ENCODE results near the gene THRB.

Gene THRB

DNA sequence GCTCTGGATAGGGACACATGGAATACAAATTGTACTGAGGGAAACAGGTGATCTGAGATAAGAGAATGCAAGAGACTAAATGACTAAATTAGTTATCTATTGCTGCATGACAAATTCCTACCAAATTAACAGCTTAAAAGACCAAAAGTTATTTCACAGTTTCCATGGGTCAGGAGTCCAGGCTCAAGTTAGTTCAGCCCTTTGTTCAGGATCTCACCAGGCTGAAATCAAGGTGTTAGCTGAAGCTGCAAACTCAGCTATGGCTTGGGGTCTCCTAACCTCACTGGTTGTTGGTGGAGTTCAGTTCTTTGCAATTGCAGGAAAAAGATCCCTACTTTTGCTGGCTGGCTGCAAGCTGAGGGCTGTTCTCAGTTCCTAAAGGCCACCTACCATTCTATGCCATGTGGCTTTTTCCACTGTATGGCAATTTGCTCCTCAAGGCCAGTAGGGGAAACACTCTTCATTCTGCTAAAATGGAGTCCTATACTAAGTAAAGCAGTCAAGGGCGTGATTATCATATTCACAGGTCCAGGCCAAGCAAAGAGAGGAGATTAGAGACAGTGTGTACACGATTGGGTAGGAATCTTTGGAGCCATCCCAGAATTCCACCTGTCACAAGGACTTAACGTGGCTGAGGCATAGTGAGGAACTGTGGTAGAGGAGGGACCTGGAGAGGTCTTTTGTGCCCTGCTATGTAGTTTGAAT is 53.7 kb downstream of the THRB start:
- Histone ChIP-seq H3K27ac (no peak overlapping the region), H3K9me3 (ENCODE audit: low read depth, low read length) (no peaks in the 10 kb centered on the region), H3K9ac (ENCODE audit: insufficient read length) (no peak overlapping the region), H3K36me3 (ENCODE audit: insufficient read depth, low read length) (no peaks in the 10 kb centered on the region), H3K4me3 (no peak overlapping the region)
- DNase-seq (ENCODE audit: low read depth, low spot score), result no peak
- TF ChIP-seq POLR2AphosphoS5 (IDR thresholded peaks at IDR 0.05; ENCODE audit: borderline replicate concordance, low read depth, low read length) (no peak), EZH2 (IDR thresholded peaks at IDR 0.05) (no peak), FOXP2 (optimal IDR thresholded peaks at IDR 0.05; ENCODE audit: control extremely low read depth, extremely low read length, insufficient read depth) (no peak)

GRCh38 chr3:24439021-24439420 is 55.6 kb downstream of the THRB start:
- Histone ChIP-seq H3K9ac (ENCODE audit: insufficient read length) (no peak overlapping the region), H3K4me3 (no peak overlapping the region), H3K9me3 (ENCODE audit: low read depth, low read length) (no peaks in the 10 kb centered on the region), H3K36me3 (ENCODE audit: insufficient read depth, low read length) (no peaks in the 10 kb centered on the region), H3K27ac (no peak overlapping the region)
- TF ChIP-seq FOXP2 (optimal IDR thresholded peaks at IDR 0.05; ENCODE audit: control extremely low read depth, extremely low read length, insufficient read depth) (no peak), EZH2 (IDR thresholded peaks at IDR 0.05) (no peak), POLR2AphosphoS5 (IDR thresholded peaks at IDR 0.05; ENCODE audit: borderline replicate concordance, low read depth, low read length) (no peak)
- no peak for DNase-seq (ENCODE audit: low read depth, low spot score)

- no peak for DNase-seq (ENCODE audit: low read depth, low spot score)
- no peak for TF ChIP-seq POLR2AphosphoS5 (IDR thresholded peaks at IDR 0.05; ENCODE audit: borderline replicate concordance, low read depth, low read length)
- Histone ChIP-seq H3K9me3 (ENCODE audit: low read depth, low read length) (no peaks in the 10 kb centered on the region), H3K27ac (no peak overlapping the region), H3K9ac (ENCODE audit: insufficient read length) (no peak overlapping the region), H3K4me3 (no peak overlapping the region), H3K36me3 (ENCODE audit: insufficient read depth, low read length) (no peaks in the 10 kb centered on the region)
Measured at GRCh38 chr3:24437326-24437725, 57.3 kb downstream of the THRB start.

DNA sequence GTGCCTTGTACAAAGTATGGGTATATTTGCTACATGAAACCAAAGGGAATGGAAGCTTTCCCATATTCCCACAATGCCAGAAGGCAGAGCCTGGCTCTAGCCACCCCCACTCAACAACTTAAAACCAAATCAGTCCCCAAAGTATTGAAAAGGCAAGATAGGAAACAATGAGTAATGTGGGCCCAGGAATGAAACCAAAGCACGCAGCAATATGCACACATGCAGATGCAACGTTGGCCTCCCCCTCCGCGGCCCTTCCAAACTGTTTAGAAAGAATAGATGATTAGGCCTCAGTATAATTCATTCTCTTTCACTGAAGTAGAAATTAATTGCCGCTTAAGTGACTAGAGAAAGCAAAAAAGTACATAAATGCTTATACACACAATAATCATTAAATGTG is 59.1 kb downstream of the THRB start:
- Histone ChIP-seq H3K9me3 (ENCODE audit: low read depth, low read length) (no peaks in the 10 kb centered on the region), H3K4me3 (no peak overlapping the region), H3K36me3 (ENCODE audit: insufficient read depth, low read length) (no peaks in the 10 kb centered on the region), H3K27ac (no peak overlapping the region), H3K9ac (ENCODE audit: insufficient read length) (no peak overlapping the region)
- no peak for DNase-seq (ENCODE audit: low read depth, low spot score)
- TF ChIP-seq FOXP2 (optimal IDR thresholded peaks at IDR 0.05; ENCODE audit: control extremely low read depth, extremely low read length, insufficient read depth) (no peak), POLR2AphosphoS5 (IDR thresholded peaks at IDR 0.05; ENCODE audit: borderline replicate concordance, low read depth, low read length) (no peak), EZH2 (IDR thresholded peaks at IDR 0.05) (no peak)

- Histone ChIP-seq H3K4me3 (no peak overlapping the region), H3K36me3 (ENCODE audit: insufficient read depth, low read length) (no peaks in the 10 kb centered on the region), H3K9ac (ENCODE audit: insufficient read length) (no peak overlapping the region), H3K9me3 (ENCODE audit: low read depth, low read length) (no peaks in the 10 kb centered on the region), H3K27ac (no peak overlapping the region)
- DNase-seq (ENCODE audit: low read depth, low spot score), result no peak
- no peak for TF ChIP-seq FOXP2 (optimal IDR thresholded peaks at IDR 0.05; ENCODE audit: control extremely low read depth, extremely low read length, insufficient read depth)
Measured at GRCh38 chr3:24434651-24435050, 60.0 kb downstream of the THRB start.

DNA sequence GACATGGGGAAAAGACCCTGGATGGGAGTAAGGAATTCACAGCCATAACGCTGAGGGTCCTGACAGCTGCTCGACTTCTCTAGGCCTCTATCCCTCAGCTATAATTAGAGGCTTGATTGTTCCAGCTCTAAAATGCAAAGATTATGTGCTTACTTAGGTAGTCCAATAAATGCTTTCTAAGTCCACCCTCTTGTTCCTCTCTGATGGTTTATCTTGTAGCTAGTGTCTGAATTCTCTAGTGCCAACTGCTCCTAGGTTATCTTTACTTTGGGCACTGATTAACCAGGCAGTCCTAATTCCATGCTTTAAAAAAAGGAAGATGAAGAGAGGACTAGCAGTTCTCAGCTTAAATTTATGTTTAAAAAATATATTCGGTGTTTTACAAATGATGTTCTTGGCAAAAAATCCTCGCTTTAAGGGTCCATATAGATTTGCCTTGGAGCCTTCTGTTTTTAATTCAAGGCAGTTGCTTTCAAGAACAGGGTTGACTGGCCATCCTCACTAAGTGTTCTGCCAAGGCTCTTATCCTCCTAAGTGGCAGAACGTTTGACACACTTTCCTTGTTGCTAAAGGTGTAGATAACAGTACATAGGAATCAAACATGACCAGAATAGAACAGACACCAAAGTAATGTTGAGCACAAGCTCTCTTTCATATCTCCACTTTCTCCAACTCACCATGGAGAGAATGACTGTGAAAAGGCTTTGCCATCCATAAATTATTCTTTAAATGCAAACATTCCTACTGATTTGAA is 60.6 kb downstream of the THRB start:
- H3K9ac ChIP-seq (ENCODE audit: insufficient read length), result no peak overlapping the region
- no peaks in the 10 kb centered on the region for H3K9me3 ChIP-seq (ENCODE audit: low read depth, low read length)
- no peak for DNase-seq (ENCODE audit: low read depth, low spot score)
- no peak for TF ChIP-seq EZH2 (IDR thresholded peaks at IDR 0.05)
- TF ChIP-seq FOXP2 (optimal IDR thresholded peaks at IDR 0.05; ENCODE audit: control extremely low read depth, extremely low read length, insufficient read depth), result no peak
- TF ChIP-seq POLR2AphosphoS5 (IDR thresholded peaks at IDR 0.05; ENCODE audit: borderline replicate concordance, low read depth, low read length), result no peak
- no peak overlapping the region for H3K4me3 ChIP-seq
- no peaks in the 10 kb centered on the region for H3K36me3 ChIP-seq (ENCODE audit: insufficient read depth, low read length)
- no peak overlapping the region for H3K27ac ChIP-seq

- Histone ChIP-seq H3K36me3 (ENCODE audit: insufficient read depth, low read length) (no peaks in the 10 kb centered on the region), H3K9me3 (ENCODE audit: low read depth, low read length) (no peaks in the 10 kb centered on the region), H3K9ac (ENCODE audit: insufficient read length) (no peak overlapping the region), H3K4me3 (no peak overlapping the region), H3K27ac (no peak overlapping the region)
- no peak for DNase-seq (ENCODE audit: low read depth, low spot score)
- TF ChIP-seq FOXP2 (optimal IDR thresholded peaks at IDR 0.05; ENCODE audit: control extremely low read depth, extremely low read length, insufficient read depth) (no peak), POLR2AphosphoS5 (IDR thresholded peaks at IDR 0.05; ENCODE audit: borderline replicate concordance, low read depth, low read length) (no peak), EZH2 (IDR thresholded peaks at IDR 0.05) (no peak)
Measured at GRCh38 chr3:24432989-24433388, 61.7 kb downstream of the THRB start.

- H3K27ac ChIP-seq, result no peak overlapping the region
- H3K9ac ChIP-seq (ENCODE audit: insufficient read length), result no peak overlapping the region
- H3K36me3 ChIP-seq (ENCODE audit: insufficient read depth, low read length), result no peaks in the 10 kb centered on the region
- H3K4me3 ChIP-seq, result no peak overlapping the region
- H3K9me3 ChIP-seq (ENCODE audit: low read depth, low read length), result no peaks in the 10 kb centered on the region
- TF ChIP-seq EZH2 (IDR thresholded peaks at IDR 0.05), result no peak
- no peak for TF ChIP-seq POLR2AphosphoS5 (IDR thresholded peaks at IDR 0.05; ENCODE audit: borderline replicate concordance, low read depth, low read length)
- no peak for TF ChIP-seq FOXP2 (optimal IDR thresholded peaks at IDR 0.05; ENCODE audit: control extremely low read depth, extremely low read length, insufficient read depth)
- no peak for DNase-seq (ENCODE audit: low read depth, low spot score)
Measured at GRCh38 chr3:24428481-24428880, 66.2 kb downstream of the THRB start.
